ENCODE results near the gene F13A1.

DNA sequence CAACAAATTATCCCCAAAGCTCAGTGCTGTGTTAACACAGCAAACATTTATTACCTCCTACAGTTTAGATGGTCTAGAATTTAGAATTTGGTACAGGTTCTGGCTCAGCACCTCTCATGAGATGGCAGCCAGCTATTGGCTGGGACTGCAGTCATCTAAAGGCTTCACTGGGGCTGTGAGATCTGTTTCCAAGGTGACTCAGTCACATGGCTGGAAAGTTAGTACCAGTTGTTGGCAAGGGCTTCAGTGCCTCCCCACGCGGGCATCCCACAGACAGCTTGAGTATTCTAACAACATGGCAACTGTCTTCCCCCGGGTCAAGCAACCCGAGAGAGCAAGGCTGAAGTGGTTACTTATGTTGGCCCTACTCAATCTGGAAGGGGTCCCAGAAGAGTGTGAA lies 44.8 kb upstream of the F13A1 start:
- TF ChIP-seq, protein P1, sequence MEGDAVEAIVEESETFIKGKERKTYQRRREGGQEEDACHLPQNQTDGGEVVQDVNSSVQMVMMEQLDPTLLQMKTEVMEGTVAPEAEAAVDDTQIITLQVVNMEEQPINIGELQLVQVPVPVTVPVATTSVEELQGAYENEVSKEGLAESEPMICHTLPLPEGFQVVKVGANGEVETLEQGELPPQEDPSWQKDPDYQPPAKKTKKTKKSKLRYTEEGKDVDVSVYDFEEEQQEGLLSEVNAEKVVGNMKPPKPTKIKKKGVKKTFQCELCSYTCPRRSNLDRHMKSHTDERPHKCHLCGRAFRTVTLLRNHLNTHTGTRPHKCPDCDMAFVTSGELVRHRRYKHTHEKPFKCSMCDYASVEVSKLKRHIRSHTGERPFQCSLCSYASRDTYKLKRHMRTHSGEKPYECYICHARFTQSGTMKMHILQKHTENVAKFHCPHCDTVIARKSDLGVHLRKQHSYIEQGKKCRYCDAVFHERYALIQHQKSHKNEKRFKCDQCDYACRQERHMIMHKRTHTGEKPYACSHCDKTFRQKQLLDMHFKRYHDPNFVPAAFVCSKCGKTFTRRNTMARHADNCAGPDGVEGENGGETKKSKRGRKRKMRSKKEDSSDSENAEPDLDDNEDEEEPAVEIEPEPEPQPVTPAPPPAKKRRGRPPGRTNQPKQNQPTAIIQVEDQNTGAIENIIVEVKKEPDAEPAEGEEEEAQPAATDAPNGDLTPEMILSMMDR (tag by site-specific recombination; IDR thresholded peaks at IDR 0.05): no peak
- TF ChIP-seq, protein P2, sequence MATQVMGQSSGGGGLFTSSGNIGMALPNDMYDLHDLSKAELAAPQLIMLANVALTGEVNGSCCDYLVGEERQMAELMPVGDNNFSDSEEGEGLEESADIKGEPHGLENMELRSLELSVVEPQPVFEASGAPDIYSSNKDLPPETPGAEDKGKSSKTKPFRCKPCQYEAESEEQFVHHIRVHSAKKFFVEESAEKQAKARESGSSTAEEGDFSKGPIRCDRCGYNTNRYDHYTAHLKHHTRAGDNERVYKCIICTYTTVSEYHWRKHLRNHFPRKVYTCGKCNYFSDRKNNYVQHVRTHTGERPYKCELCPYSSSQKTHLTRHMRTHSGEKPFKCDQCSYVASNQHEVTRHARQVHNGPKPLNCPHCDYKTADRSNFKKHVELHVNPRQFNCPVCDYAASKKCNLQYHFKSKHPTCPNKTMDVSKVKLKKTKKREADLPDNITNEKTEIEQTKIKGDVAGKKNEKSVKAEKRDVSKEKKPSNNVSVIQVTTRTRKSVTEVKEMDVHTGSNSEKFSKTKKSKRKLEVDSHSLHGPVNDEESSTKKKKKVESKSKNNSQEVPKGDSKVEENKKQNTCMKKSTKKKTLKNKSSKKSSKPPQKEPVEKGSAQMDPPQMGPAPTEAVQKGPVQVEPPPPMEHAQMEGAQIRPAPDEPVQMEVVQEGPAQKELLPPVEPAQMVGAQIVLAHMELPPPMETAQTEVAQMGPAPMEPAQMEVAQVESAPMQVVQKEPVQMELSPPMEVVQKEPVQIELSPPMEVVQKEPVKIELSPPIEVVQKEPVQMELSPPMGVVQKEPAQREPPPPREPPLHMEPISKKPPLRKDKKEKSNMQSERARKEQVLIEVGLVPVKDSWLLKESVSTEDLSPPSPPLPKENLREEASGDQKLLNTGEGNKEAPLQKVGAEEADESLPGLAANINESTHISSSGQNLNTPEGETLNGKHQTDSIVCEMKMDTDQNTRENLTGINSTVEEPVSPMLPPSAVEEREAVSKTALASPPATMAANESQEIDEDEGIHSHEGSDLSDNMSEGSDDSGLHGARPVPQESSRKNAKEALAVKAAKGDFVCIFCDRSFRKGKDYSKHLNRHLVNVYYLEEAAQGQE (tag by site-specific recombination; IDR thresholded peaks at IDR 0.05): no peak
- TF ChIP-seq, protein P3, sequence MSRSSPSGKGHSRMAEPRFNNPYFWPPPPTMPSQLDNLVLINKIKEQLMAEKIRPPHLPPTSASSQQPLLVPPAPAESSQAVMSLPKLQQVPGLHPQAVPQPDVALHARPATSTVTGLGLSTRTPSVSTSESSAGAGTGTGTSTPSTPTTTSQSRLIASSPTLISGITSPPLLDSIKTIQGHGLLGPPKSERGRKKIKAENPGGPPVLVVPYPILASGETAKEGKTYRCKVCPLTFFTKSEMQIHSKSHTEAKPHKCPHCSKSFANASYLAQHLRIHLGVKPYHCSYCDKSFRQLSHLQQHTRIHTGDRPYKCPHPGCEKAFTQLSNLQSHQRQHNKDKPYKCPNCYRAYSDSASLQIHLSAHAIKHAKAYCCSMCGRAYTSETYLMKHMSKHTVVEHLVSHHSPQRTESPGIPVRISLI (tag by site-specific recombination; IDR thresholded peaks at IDR 0.05): no peak
- TF ChIP-seq ZNF416 (tag by site-specific recombination; IDR thresholded peaks at IDR 0.05) (no peak), ZNF76 (tag by site-specific recombination; IDR thresholded peaks at IDR 0.05; ENCODE audit: borderline replicate concordance, low read depth) (no peak), ZBTB26 (tag by site-specific recombination; optimal IDR thresholded peaks at IDR 0.05) (no peak), ZSCAN30 (tag by site-specific recombination; IDR thresholded peaks at IDR 0.05) (no peak)
